HG03159 (cell line): ENCODE results near the gene JAG1.

Source experiments
- ATAC-seq: cut with Tn5 transposase; IDR thresholded peaks from one replicate; pipeline ENCODE4 v1.9.1; 2021; ENCODE audit warnings: mild to moderate bottlenecking, moderate library complexity; ENCODE audit not compliant: unreplicated experiment

The JAG1 gene

DNA sequence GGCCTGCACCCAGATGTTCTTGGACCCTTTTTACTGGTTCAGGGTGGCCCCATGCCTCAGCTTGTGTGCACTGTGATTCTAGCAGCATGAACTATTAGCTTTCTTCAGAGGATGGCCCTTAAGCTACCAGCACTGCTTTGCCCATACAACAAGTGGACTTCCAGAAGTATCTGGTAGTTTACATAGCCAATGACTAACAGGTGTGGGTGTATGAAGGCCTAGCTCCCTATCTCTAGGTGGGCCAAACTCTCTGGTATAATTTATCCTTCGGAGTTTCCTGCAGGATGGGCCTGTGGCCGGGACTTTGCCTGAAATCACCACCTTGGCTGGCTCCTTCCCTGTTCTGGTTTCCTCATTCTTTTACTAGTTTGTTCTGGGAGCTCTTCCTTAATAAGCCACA is 26.1 kb upstream of the JAG1 start:
- no peak for ATAC-seq

- no peak for ATAC-seq
Observed at GRCh38 chr20:10699489-10699888, 25.7 kb upstream of the JAG1 start.

DNA sequence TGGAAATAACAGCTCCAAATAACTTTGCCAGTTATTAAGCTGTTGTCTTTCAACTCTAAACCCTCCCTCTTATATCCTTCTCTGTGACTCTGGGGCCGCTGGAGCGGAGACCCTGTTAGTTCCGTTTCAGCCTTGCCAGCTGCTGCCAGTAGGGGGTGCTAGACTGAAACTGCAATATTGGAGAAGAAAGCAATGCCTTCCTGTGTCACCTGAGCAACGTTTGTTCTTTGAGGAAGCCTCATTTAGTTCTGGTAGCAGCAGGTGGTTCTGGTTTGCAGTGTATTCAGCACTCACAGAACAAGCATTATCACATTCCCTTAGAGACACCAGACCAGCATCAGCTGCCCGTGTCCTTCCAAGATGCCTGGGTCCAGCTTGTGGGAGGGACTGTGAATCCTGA is 22.9 kb upstream of the JAG1 start:
- ATAC-seq, result peak; percentile 63

DNA sequence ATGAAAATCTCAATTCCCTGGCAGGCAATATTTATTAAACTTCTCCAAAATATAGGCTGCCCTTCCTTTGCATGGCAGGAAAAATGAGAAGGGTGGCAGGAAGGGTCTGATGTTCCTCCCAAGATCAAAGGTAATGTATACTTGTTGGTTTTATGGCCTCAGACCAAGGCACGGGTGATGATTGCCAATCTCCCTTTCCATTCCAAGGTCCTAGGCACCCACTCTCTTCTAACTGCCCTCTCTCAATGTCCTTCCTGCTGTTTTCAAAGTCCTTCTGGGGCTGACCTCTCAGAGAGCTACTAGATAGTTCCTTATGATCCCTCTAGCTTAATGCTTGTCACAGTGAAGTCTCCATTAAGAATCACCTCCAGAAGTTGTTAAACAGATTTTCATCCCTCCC is 15.6 kb upstream of the JAG1 start:
- ATAC-seq, result no peak

- ATAC-seq, result no peak
Observed at GRCh38 chr20:10687895-10688294, 14.1 kb upstream of the JAG1 start.

GRCh38 chr20:10686356-10687133 is 12.7 kb upstream of the JAG1 start:
- no peak for ATAC-seq

- no peak for ATAC-seq
Observed at GRCh38 chr20:10683537-10683936, 9.7 kb upstream of the JAG1 start.

DNA sequence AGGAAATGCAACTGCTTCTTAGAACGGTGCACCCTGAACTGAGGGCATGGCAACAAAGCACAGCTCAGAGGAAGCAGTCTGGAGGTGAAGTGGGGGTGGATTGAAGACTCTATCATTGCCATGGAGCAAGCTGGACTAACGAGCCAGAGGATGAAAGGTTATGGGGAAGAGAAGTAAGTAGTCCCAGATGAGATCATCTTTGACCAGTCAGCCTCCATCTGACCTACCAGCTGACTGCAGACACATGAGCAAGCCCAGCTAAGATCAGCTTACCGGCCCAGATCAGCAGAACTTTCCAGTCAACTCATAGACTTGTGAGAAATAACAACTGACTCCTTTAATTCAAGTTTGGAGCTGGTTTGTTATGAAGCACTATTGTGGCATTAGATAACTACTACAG is 9.1 kb upstream of the JAG1 start:
- no peak for ATAC-seq

DNA sequence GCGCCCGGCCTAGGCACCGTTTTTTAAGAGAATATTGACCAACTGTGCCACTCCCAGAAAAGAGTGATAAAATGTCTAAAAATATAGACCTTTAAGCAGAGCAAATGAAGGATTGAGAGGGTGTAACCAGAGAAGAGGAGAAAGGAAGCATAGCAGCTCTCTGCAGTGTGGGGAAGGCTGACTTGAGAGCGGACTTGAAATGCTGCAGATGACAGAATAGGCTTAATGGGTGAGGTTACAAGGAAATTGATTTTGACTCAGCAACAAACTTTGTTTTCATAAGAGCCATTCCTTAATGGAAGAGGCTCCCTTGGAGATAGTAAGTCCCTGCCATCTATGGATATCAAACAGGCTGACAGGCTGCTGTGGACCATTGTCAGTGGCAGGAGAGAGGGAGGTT is 7.7 kb upstream of the JAG1 start:
- ATAC-seq, result no peak

- ATAC-seq, result no peak
Observed at GRCh38 chr20:10680571-10680970, 6.8 kb upstream of the JAG1 start.

DNA sequence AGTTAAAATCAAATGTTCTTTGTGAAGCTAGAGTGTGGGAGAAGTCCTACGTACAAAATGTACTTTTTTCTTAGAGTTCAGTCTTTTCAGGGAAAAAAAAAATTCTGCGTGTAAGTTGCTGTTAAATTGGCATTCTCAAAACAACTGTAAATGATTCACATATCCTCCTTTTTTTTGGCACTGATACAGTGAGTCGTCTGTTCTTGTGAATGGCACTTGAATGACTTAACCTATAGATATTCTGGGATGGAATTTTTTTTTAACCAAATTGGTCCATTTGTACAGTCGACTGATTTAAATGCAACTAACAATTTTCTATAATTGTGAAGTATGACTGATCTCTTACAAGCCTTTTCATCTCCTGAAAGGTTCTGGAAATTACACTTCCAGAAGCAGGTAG is 5.5 kb upstream of the JAG1 start:
- ATAC-seq, result no peak

DNA sequence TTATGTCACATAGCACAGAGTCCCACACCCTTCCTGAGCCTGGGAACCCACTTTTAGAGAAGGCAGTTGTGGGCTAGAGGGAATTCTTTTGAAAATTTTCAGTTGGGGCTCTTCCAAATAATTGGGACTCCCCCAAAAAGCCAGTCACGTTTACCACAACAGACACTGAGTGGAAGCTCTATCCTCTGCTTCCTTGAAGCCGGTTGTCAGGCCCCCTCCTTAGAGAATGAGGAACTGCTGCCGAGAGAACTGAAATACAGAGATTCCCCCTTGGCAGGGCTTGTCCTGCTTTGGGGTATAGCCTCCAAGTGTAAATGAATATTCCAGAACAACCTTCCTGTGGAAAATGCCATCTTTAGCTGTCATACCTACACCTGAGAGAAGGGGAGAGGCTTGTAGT is 2.7 kb upstream of the JAG1 start:
- ATAC-seq, result no peak

- ATAC-seq, result no peak
Observed at GRCh38 chr20:10675450-10675848, 1.6 kb upstream of the JAG1 start.

GRCh38 chr20:10674684-10675449 is 1.1 kb upstream of the JAG1 start:
- peak; percentile 50 for ATAC-seq

DNA sequence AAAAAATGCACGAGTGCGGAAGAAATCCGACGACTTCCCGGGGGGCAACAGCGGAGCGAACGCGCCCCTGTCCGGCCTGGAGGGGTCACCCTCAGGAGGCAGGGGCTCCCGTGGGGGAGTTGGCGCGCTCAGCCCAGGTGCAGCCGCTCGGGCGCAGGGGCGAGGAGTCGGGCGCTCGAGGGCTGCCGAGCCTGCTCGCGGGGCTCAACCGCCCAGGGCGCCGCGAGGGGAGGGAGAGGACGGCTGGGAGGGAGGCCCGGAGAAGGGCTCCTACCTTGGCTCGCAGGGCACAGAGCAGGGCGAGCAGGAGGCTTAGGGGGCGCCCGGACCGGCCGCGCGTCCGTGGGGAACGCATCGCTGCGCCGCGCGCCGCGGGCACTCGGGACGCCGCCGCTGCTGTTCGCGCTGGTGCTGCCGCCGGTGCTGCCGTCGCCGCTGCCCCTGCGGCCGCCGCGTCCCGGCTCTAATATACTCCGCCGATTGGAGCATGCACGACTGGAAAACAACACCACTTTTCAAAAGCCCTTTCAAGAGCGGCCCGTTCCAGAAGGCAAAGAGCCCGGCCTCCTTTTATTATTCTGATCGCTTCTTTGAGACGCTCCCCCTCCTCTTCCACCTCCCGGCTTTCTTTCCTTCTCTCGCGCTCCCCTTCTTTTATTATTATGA is 490 bp downstream of the JAG1 start:
- no peak for ATAC-seq

- ATAC-seq, result no peak
Observed at GRCh38 chr20:10672624-10673127, 1.1 kb downstream of the JAG1 start.

DNA sequence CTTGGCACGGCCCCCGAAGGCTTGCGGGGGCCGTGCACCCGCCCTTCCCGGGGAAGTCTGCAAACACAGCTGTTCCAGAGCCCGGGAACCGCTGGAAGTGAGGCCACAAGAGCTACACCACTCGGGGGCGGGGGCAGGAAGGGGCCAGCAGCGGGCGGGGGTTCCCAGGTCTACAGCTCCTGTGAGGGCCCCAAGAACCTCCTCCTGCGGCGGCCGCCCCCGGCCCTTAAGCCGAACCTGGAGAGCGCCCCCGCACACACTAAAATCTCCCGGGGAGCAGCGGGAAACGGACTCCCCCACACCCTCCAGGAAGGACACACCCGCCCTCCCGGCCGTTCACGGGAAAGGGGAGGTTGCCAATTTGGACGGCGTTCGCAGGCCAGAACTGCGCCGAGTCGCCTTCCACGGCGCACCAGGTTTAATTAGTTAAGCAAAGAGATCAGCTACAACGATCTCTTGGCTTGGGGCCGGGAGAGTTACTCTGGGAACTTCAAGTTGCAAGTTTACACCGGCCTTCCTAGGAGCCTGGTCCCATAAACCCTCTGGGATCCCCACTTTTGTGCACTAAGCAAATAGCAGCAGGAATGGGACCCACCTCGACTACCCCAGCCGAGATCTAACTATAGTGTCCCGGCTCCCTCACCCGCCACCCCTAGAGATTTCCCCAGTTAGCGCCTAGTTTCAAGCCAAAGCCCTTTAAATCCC is 1.7 kb downstream of the JAG1 start:
- ATAC-seq, result no peak

- ATAC-seq, result peak; percentile 32
Observed at GRCh38 chr20:10671221-10671918, 2.4 kb downstream of the JAG1 start.

- ATAC-seq, result no peak
Observed at GRCh38 chr20:10670501-10671220, 3.1 kb downstream of the JAG1 start.
